NCI-H2081 treated with DMSO at 0.1 percent for 48 hours (cell line): ENCODE results near the gene EFNB3.

Experiments
- DNase-seq: peaks from one replicate; lab custom pipeline; 2025; lab: John Stamatoyannopoulos, UW

The EFNB3 gene, protein sequence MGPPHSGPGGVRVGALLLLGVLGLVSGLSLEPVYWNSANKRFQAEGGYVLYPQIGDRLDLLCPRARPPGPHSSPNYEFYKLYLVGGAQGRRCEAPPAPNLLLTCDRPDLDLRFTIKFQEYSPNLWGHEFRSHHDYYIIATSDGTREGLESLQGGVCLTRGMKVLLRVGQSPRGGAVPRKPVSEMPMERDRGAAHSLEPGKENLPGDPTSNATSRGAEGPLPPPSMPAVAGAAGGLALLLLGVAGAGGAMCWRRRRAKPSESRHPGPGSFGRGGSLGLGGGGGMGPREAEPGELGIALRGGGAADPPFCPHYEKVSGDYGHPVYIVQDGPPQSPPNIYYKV

DNA sequence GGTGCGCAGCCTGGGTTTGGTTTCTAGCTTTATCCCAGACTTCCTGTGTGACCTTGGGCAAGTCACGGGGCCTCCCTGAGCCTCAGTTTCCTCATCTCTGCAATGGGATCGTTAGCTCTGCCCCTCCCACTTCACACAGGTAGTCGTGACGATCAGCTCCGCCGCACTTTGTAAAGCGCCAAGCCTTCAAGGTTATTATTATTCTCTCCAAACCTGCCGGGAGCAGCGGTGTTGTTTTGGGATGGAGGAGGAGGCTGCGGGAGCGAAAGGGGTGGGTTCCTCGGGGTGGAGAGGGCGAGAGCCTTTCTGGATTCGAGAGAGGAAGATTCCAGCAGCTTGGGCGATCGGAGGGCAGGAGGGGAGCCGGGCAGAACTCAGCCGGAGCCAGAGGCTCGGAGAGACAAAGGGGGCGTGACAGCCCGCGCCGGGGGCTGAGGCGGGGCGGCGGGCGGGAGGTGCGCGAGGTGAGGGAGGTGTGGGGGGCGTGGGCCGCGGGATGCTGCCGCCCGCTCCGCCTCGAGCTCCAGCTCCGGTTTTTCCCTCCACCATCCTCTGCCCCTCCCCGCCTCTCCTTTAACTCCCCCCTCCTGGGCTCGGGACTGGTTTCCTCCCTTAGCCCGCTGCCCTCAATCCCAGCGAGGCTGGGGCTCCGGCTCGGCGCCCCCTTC is at the start of gene EFNB3:
Gene EFNB3, plus strand, starts transcription at position 602 of the 668 bp plus-strand sequence. CDS start 397 bp downstream, outside the sequence.
- no peak for DNase-seq

DNA sequence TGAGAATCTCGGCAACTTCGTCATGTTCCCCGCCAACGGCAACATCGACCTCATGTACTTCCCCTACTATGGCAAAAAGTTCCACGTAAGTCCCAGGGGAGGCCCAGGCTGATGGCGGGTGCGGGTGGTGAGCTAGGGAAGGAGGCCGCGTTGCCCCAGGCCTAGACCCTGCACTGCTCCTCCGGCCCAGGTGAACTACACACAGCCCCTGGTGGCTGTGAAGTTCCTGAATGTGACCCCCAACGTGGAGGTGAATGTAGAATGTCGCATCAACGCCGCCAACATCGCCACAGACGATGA is 49.5 kb upstream of the EFNB3 start:
- no peak for DNase-seq

DNA sequence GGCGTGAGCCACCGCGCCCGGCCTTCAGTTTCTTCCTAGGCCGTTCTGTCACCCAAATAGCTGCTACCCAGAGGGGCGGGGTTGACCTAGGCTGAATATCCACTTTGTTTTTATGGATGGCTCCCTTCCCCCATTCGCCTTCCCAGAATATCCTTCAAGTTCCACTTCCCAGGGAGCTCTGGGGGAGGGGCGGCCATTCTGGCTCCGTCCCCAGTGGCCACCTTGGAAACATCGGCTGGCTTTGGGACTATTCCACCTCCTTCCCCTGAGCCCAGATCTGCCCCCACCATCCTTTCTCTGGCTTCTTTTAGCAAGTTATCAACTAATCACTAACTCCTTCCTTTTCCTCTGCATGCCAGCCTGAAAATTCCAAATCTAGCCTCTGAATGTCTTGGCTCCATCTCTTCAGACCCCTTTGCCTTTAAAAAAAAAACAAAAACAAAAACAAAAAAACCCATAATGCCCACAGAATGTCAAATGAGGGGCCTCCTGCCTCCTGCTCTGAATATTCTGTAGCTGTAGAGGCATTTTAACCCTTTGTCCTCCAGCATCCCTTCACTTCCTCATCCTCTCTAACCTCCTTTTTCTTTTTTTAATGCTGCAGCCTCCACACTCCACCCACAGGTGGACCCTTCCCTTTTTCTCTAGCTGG is 47.9 kb upstream of the EFNB3 start:
- no peak for DNase-seq

DNA sequence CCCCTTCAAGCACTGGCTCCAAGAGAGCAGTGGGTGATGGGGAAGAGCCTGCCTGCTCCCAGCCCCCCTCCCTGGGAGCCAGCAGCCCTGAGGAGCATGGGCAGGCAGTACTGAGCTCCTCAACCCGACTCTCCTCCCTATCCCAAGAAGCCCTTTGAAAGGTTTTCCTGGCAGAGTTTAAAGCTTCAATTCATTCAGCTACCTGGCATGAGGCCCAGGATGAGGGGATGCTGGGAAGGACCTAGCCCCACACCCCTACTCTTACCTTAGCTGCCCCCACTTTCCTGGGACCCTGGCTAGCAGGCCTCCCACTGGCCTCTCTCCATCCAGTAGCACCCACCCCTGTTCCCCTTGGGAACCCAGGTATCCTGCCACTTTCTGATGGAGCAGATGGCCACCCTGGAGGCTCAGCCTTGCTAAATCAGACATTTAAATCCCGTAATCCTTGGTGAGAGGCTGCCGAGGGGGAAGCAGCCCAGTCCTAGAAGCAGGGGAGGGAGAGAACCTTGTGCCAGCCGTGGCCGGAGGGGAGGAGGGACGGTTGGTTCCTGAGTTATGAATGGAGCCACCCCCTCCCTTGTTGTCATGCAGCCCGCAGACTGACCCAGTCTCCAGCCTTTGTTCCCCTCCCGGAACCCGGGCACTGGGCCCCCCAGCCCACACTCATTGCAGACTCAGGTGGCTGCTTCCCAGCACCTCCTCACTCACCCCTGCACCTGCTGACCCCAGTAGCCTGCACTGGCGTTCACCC is 37.2 kb upstream of the EFNB3 start:
- DNase-seq: no peak

DNA sequence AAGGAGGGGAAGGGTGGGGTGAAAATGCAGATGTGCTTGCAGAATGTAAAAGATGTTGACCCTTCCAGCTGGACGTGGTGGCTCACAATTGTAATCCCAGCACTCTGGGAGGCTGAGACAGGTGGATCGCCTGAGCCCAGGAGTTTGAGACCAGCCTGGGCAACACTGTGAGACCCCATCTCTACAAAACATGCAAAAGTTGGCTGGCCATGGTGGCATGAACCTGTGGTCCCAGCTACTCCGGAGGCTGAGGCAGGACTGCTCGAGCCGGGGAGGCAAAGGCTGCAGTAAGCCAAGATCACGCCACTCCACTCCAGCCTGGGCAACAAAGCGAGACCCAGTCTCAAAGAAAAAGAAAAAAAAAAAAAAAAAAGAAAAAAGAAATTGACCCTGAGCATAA is 36.5 kb upstream of the EFNB3 start:
- no peak for DNase-seq

DNA sequence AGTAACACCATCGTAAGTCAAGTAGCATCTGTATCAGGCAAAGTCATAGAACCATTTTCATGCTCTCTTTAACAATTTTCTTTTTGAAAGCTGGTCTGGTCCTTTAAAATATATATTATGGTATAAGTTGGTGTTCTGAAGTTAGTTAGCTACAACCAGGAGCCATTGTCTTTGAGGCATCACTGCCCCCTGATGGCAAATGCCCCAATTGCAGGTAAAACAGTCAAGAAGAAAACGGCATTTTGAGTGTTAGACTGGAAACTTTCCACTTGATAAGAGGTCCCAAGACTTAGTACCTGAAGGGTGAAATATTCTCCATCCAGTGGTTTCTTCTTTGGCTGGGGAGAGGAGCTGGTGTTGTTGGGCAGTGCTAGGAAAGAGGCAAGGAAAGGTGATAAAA is 31.8 kb upstream of the EFNB3 start:
- DNase-seq: no peak

DNA sequence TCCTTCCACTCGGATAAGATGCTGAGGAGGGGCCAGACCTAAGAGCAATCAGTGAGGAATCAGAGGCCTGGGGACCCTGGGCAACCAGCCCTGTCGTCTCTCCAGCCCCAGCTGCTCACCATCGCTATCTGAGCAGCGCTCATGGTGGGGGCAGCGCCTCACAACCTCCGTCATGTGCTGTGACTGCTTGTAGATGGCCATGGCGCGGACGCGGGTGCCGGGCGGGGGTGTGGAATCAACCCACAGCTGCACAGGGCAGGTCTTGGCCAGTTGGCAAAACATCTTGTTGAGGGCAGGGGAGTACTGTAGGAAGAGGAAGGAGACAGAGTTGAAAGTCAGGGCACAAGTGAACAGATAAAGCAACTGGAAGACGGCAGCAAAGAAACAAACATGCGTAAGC is 30.1 kb upstream of the EFNB3 start:
- no peak for DNase-seq

DNA sequence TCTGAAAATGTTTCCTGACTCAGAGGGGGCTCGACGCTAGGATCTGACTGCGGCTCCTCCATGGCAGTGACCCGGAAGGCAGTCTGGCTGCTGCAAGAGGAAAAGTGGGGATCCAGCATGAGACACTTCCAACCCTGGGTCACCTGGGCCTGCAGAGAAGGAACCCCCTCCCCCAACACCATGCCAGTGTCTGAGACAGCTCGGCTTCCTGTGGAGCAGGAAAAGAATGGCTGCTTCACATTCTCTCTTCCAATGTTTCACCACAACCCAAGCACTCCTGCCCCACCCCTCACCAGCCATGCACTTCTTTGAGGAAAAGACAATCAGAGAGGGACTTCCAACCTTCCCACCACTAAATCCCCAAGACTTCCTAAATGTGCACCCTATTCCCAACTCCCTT is 28.5 kb upstream of the EFNB3 start:
- no peak for DNase-seq

DNA sequence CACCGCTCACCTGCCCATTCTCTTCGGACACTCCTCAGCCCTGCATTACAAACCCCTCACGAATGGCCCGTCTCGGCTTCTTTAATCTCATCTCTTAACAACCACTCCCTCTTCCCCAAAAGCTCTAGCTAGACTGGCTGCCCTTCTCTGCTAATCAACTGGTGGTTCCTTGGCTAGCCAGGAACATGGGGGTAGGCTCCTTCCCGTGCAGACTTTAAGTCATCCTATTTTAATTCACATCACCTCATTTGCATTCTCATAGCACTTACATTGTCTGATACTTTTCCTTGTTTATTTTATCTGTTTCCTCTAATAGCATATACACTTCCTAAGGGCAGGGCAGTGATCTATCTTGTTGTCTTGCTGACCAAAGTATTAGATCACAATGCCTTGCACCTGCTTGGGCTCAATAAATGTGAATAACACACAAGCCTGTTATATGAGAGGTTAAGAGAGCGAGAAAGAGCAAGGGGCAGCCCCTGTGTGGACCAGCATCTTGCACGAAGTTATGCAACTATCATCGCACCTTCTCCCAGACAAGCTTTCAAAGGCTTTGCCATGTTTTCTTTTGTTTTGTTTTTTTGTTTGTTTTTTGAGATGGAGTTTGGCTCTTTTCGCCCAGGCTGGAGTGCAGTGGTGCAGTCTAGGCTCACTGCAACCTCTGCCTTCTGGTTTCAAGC is 27.5 kb upstream of the EFNB3 start:
- no peak for DNase-seq

DNA sequence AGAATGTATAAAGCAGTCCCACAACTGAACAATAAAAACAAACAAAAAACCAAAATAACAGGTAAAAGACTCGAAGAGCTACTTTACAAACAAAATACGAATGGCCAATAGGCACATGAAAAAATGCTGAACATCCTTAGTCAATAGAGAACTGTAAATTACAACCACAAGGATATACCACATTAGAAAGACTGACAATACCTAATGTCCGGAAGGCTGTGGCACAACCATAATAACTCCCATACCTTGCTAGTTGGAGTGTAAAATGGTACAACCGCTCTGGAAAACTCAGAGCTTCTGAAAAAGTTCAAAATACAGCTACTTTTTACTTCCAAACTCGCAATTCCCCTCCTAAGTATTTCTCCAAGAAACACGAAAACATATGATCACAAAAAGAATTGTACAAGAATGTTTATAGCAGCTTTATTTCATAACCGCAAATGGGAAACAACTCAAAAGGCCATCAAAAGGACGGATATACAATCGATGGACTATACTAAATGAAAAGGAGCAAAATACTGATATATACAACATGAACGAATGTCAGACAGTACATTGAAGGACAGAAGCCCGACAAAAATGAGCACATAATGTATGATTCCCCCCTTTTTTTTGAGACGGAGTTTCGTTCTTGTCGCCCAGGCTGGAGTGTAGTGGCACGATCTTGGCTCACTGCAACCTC is 20.0 kb upstream of the EFNB3 start:
- DNase-seq: no peak

DNA sequence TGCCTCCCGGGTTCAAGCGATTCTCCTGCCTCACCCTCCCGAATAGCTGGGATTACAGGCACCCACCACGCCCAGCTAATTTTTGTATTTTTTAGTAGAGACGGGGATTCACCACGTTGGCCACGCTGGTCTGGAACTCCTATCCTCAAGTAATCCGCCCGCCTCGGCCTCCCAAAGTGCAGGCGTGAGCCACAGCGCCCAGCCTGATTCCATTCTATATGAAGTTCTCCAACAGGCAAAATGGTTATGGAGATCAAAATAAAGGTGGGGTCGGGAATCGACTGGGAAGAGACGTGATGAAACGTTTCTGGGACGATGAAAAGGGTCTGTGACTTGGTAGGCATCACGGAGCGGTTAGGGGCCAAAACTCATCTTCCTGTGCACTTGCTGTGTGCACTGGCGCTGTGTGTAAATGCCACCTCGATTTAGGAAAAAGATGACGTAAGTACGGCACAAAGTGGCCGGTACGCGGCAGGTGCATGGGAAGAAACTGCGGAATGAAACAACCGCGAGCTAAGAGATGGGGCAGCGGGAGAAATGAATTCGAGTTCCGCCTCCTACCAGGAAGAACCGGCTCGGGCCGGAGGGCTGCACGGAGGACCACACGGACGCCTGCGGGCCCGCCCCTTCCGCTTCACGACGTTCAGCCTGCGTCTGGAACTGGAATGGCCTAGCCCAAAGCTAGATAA is 19.3 kb upstream of the EFNB3 start:
- peak; percentile 59 for DNase-seq

DNA sequence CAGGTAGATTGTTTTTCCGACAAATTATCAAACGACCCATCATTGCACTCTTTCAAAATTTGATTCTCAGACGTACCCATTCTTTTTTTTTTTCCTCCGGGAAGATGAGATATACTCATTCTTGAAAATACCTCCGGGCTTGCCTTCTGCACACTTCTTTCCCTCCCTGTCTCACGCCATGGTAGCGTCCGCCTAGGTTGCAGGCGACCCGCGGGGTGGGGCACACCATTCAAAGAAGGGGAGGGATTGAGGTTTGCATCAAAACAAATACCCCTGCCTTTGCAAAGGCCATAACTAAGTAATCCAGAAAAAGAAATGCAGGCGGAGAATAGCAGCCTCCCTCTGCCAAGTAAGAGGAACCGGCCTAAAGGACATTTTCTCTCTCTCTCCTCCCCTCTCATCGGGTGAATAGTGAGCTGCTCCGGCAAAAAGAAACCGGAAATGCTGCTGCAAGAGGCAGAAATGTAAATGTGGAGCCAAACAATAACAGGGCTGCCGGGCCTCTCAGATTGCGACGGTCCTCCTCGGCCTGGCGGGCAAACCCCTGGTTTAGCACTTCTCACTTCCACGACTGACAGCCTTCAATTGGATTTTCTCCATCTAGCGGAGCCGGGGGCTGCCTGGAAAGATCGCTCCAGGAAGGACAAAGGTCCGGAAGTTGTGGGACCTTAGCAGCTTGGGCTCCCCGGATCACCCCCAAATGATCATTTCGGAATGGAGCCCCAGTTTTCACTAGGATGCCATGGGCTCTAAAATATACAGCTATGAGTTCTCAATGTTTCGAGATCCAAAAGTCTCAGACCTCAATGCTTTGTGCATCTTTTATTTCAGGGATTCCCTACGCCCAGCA is 18.6 kb upstream of the EFNB3 start:
- no peak for DNase-seq

DNA sequence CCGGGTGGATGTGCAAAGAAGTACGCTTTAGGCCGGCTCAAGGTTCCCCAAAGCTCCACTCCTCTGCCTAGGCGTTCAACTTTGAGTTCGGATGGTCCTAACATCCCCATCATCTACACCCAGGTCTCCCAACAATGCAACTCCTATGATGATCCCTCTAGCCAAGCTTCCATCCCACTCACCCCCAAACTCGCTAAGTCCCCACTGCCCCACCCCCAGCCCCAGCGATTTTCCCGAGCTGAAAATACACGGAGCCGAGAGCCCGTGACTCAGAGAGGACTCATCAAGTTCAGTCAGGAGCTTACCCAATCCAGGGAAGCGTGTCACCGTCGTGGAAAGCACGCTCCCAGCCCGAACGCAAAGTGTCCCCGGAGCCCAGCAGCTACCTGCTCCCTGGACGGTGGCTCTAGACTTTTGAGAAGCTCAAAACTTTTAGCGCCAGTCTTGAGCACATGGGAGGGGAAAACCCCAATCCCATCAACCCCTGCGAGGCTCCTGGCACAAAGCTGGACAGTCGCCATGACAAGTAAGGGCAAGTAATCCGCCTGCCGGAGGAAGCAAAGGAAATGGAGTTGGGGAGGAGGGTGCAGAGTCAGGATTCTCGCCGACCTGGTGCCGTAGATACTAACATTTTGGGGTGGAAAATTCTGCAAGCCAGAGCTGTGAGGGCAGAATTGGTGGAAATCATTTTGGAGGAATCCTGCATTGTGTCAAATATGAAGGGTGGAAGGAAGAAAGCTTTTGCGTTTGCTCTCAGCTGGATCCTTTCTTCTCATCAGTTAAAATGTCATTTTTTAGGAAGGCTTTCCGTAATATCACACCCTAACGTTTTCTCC is 17.7 kb upstream of the EFNB3 start, which contains the start of gene TP53:
Gene TP53, minus strand, starts transcription at position 419 of the 836 bp plus-strand sequence. CDS start 10,896 bp downstream, outside the sequence.
- peak; percentile 20 for DNase-seq

DNA sequence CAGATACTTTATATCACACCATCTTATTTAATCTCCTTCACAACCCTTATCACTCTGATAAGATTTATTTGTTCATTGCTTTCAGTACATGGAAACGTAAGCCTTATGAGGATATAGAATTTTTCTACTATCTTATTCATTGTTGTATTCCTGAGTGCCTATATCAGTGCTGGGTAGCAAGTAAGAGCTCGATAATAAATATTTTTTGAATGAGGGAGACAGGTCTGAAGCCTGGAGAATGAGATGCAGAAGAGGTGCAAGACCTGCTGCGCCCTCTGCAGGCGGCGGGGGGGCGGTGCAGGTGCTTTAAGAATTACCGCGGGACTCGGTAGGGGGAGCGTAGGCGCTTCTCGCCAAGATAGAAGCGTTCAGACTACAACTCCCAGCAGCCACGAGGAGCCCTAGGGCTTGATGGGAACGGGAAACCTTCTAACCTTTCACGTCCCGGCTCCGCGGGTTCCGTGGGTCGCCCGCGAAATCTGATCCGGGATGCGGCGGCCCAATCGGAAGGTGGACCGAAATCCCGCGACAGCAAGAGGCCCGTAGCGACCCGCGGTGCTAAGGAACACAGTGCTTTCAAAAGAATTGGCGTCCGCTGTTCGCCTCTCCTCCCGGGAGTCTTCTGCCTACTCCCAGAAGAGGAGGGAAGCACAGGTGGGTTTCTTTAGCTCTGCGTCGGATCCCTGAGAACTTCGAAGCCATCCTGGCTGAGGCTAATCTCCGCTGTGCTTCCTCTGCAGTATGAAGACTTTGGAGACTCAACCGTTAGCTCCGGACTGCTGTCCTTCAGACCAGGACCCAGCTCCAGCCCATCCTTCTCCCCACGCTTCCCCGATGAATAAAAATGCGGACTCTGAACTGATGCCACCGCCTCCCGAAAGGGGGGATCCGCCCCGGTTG is 16.8 kb upstream of the EFNB3 start, which contains the start of gene WRAP53:
Gene WRAP53, plus strand, starts transcription at position 570 of the 900 bp plus-strand sequence. Its CDS starts 172 bp downstream, at position 742.
- peak; percentile 79 for DNase-seq

DNA sequence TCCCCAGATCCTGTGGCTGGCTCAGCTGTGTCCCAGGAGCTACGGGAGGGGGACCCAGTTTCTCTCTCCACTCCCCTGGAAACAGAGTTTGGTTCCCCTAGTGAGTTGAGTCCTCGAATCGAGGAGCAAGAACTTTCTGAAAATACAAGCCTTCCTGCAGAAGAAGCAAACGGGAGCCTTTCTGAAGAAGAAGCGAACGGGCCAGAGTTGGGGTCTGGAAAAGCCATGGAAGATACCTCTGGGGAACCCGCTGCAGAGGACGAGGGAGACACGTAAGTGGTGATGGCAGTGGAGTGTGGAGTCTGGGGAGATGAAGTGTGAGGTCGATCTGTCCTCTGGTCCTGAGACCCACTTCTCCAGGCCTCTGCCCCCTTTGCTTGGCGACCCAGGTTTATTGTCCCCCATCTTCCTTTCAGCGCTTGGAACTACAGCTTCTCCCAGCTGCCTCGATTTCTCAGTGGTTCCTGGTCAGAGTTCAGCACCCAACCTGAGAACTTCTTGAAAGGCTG is 16.1 kb upstream of the EFNB3 start:
- DNase-seq: no peak

DNA sequence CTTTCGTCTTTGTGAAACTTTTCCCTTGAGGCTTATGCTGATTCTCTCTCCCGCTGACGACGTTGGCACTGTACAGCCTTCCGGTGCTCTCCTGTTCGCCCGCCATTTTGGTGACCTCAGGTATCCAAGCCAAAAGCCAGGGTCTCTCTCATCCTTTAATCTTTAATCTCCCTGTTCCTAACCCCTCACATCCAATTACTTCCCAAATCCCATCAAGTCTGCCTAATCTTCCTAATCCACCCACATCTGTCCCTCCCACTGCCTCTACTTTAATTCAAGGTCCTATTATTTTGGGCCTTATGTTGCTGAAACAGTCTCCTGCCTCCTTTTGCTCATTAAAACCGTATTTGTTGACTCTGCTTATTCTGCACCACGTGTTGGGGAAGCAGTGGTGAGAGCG is 9.4 kb upstream of the EFNB3 start:
- DNase-seq: no peak

DNA sequence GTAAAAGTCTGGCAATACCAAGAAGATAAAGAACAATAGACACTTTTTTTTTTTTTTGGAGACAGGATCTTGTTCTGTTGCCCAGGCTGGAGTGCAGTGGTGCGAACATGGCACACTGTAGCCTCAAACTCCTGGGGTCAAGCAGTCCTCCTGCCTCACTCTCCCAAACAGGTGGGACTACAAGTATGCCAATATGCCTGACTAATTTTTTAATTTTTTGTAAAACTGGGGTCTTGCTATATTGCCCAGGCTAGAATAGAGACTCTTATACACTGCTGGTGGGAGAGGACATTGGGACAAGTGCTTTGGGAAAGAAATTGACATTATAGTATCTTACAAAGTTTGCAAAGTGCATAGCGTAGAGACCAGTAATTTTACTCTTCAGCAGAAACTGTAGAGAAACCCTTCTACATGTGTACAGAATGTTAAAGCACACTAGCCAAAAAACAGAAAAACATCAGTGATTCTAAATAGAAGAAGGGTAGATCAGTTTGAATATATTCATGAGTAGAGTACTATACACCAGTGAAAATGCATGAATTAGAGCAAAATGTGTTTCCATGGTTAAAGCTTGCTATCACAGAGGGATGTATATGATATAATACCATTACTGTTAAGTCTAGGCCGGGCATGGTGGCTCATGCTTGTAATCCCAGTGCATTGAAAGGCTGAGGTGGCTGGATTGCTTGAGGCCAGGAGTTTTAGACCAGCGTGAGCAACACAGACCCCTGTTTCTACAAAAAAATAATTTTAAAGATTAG is 7.0 kb upstream of the EFNB3 start:
- no peak for DNase-seq
